CD4-positive, CD25-positive, alpha-beta regulatory T cell (primary cell): Measurements from ENCODE around the gene OVCH1. TPM values are rescaled to one million over a fixed set of nuclear protein-coding genes. Genes with fewer than 3 reads are reported as not detected.

Experiments used
- ATAC-seq, 2 donors: fragments of 150-1000 bp; cut with Tn5 transposase; one replicate each; pipeline ENCODE4 v1.10.0; 2021; ENCODE audit warnings: low read depth in 2 of 2, moderate number of reproducible peaks in 2 of 2, moderate library complexity in 1 of 2
- DNase-seq, 3 donors: peaks; one replicate each; pipeline versions ENCODE4 v3.0.0 to v3.0.0-alpha.2; 2012 to 2022; ENCODE audit warnings: mixed read lengths in 1 of 3
- H3K27ac ChIP-seq: one replicate; pipeline ENCODE4 v1.7.0; 2013; ENCODE audit warnings: mild to moderate bottlenecking, low read length; ENCODE audit not compliant: insufficient read depth, poor library complexity, severe bottlenecking
- H3K27me3 ChIP-seq: one replicate; pipeline ENCODE4 v1.7.0; 2013; ENCODE audit warnings: low read length; ENCODE audit not compliant: control insufficient read depth, insufficient read depth
- H3K36me3 ChIP-seq: one replicate; pipeline ENCODE4 v1.7.0; 2013; ENCODE audit warnings: mild to moderate bottlenecking, low read length, moderate library complexity; ENCODE audit not compliant: control insufficient read depth, insufficient read depth
- H3K4me1 ChIP-seq: 2 replicates; pipeline ENCODE4 v1.7.0; 2013; ENCODE audit warnings: mild to moderate bottlenecking, low read length; ENCODE audit not compliant: insufficient read depth, control insufficient read depth, poor library complexity, severe bottlenecking
- H3K4me3 ChIP-seq: one replicate; pipeline ENCODE4 v1.7.0; 2013; ENCODE audit warnings: low read depth, mild to moderate bottlenecking, low read length, moderate library complexity
- H3K9me3 ChIP-seq, 2 experiments: 1 replicate in 1 of 2; 2 replicates in 1 of 2; pipeline ENCODE4 v1.7.0; 2013; ENCODE audit warnings: low read length in 2 of 2, mild to moderate bottlenecking in 1 of 2, moderate library complexity in 1 of 2; ENCODE audit not compliant: control insufficient read depth in 2 of 2
- H3K27ac Mint-ChIP-seq, 3 donors: one replicate each; pipeline ENCODE4 v1.8.0; 2020 to 2022; ENCODE audit warnings: mild to moderate bottlenecking in 3 of 3, mixed read lengths in 3 of 3, moderate library complexity in 2 of 3
- H3K27me3 Mint-ChIP-seq: one replicate; pipeline ENCODE4 v1.8.0; 2022; ENCODE audit warnings: mild to moderate bottlenecking, mixed read lengths
- H3K36me3 Mint-ChIP-seq: one replicate; pipeline ENCODE4 v1.8.0; 2020; ENCODE audit warnings: mixed read lengths
- H3K4me1 Mint-ChIP-seq, 4 donors: one replicate each; pipeline ENCODE4 v1.8.0; 2020 to 2022; ENCODE audit warnings: mixed read lengths in 4 of 4, mild to moderate bottlenecking in 1 of 4
- H3K4me3 Mint-ChIP-seq, 4 donors: one replicate each; pipeline ENCODE4 v1.8.0; 2020 to 2022; ENCODE audit warnings: mild to moderate bottlenecking in 4 of 4, mixed read lengths in 4 of 4, moderate library complexity in 3 of 4
- H3K9me3 Mint-ChIP-seq, 7 donors: one replicate each; pipeline ENCODE4 v1.8.0; 2020 to 2022; ENCODE audit warnings: mixed read lengths in 7 of 7, mild to moderate bottlenecking in 3 of 7, moderate library complexity in 2 of 7
- polyA plus RNA-seq, 4 donors: library from polyadenylated mRNA; unstranded; fragments of 300-500 nt; fragmentation: Illumina TruSeq; gene quantifications; one replicate each; pipeline ENCODE4 v1.2.3, GENCODE V29; 2021
- total RNA-seq: library from RNA; stranded (reverse); gene quantifications from one replicate; pipeline ENCODE4 v1.2.3, GENCODE V29; 2022

Gene OVCH1, protein sequence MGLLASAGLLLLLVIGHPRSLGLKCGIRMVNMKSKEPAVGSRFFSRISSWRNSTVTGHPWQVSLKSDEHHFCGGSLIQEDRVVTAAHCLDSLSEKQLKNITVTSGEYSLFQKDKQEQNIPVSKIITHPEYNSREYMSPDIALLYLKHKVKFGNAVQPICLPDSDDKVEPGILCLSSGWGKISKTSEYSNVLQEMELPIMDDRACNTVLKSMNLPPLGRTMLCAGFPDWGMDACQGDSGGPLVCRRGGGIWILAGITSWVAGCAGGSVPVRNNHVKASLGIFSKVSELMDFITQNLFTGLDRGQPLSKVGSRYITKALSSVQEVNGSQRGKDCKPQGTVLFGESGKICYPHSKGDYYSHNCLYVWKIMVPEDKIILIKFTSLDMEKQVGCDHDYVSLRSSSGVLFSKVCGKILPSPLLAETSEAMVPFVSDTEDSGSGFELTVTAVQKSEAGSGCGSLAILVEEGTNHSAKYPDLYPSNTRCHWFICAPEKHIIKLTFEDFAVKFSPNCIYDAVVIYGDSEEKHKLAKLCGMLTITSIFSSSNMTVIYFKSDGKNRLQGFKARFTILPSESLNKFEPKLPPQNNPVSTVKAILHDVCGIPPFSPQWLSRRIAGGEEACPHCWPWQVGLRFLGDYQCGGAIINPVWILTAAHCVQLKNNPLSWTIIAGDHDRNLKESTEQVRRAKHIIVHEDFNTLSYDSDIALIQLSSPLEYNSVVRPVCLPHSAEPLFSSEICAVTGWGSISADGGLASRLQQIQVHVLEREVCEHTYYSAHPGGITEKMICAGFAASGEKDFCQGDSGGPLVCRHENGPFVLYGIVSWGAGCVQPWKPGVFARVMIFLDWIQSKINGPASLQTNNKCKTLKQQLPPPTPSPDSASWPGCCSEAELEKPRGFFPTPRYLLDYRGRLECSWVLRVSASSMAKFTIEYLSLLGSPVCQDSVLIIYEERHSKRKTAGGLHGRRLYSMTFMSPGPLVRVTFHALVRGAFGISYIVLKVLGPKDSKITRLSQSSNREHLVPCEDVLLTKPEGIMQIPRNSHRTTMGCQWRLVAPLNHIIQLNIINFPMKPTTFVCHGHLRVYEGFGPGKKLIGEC
- total RNA-seq (not detected), polyA plus RNA-seq (not detected)

DNA sequence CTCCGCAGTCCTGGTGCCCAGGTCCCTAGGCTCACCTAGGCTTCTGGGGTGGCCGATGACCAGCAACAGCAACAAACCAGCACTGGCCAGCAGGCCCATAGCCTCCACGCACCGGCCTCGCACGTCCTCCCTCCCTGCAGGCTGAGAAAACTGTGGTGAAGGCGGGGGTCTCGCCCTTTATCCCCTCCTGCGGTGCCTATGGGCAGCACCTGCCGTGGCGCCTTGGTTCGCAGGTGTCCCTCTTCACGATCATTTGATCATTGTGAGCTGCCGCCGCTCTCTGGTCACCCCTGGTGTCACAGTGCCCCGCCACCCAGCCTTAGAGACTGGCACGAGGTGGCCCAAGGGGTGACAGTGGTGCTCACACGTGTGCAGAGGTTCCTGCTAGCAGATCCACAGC is at the start of gene OVCH1:
Gene OVCH1, minus strand, starts transcription at position 99 of the 400 bp plus-strand sequence. Its CDS starts 0 bp downstream, at position 99.
- Mint-ChIP-seq H3K4me1 (no peaks in the 10 kb centered on the region), H3K36me3 (no peaks in the 10 kb centered on the region), H3K27ac (no peak within 1 kb of the TSS), H3K9me3 (no peaks in the 10 kb centered on the region), H3K27me3 (peaks cover 4% of the 10 kb centered on the region), H3K4me3 (no peak within 1 kb of the TSS)
- no peak for ATAC-seq
- H3K36me3 ChIP-seq = no peaks in the 10 kb centered on the region
- H3K9me3 ChIP-seq = no peaks in the 10 kb centered on the region
- H3K27ac ChIP-seq = no peak within 1 kb of the TSS
- H3K4me3 ChIP-seq = no peak within 1 kb of the TSS
- H3K4me1 ChIP-seq = no peaks in the 10 kb centered on the region
- no peak for DNase-seq
- no peaks in the 10 kb centered on the region for H3K27me3 ChIP-seq

DNA sequence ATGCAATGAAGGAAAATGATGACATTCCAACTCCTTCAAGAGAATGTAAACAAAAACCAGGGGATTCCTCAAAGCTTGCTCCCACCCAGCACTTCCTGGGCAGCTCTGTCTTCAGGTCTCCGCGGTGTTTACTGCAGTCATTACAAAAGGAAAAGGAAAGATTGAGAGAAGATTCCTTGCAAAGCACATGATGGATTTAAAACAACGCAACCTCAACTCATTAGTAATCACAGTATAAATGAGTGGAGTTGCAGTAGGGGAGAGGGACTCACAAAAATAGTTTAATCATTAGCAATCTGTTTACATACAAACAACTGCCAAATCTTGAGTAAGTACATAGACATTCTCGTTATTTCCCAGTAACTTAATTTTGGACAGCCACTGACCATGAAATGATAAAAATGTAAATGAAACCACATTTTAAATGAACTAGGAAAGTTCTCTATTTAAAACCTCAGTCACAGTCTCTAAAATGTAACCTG is 49.7 kb upstream of the OVCH1 start:
- no peak overlapping the region for H3K4me3 ChIP-seq
- H3K4me1 ChIP-seq = no peaks in the 10 kb centered on the region
- no peaks in the 10 kb centered on the region for H3K4me1 Mint-ChIP-seq
- no peak overlapping the region for H3K4me3 Mint-ChIP-seq
- no peaks in the 10 kb centered on the region for H3K9me3 Mint-ChIP-seq
- no peaks in the 10 kb centered on the region for H3K36me3 ChIP-seq
- H3K27me3 Mint-ChIP-seq = peaks cover 8% of the 10 kb centered on the region
- ATAC-seq (no peak), DNase-seq (no peak)
- H3K27ac ChIP-seq = no peak overlapping the region
- peaks cover 3% of the 10 kb centered on the region for H3K27me3 ChIP-seq
- H3K9me3 ChIP-seq = no peaks in the 10 kb centered on the region
- no peak overlapping the region for H3K27ac Mint-ChIP-seq
- no peaks in the 10 kb centered on the region for H3K36me3 Mint-ChIP-seq

- Histone ChIP-seq H3K36me3 (no peaks in the 10 kb centered on the region), H3K4me3 (no peak overlapping the region), H3K27ac (no peak overlapping the region), H3K9me3 (no peaks in the 10 kb centered on the region), H3K27me3 (peaks cover 3% of the 10 kb centered on the region), H3K4me1 (no peaks in the 10 kb centered on the region)
- DNase-seq (no peak), ATAC-seq (no peak)
- H3K4me3 Mint-ChIP-seq = no peak overlapping the region
- H3K27me3 Mint-ChIP-seq = peaks cover 8% of the 10 kb centered on the region
- H3K27ac Mint-ChIP-seq = no peak overlapping the region
- H3K9me3 Mint-ChIP-seq = no peaks in the 10 kb centered on the region
- no peaks in the 10 kb centered on the region for H3K4me1 Mint-ChIP-seq
- no peaks in the 10 kb centered on the region for H3K36me3 Mint-ChIP-seq
Measured at GRCh38 chr12:29546000-29546399, 48.5 kb upstream of the OVCH1 start.

DNA sequence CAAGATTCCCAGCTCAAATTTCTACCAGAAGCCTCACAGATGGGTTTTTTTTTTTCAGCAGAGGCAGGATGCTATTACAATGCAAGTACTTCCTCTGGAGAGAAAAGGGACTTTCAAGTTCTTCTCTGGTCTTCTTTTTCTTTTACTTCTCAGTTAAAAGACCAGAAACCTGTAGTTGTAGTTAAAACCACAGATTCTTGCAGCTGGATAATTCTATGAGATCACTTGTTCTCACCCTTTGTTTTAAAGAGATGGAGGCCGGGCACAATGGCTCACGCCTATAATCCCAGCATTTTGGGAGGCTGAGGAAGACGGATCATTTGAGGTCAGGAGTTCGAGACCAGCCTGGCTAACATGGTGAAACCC is 47.6 kb upstream of the OVCH1 start:
- Mint-ChIP-seq H3K9me3 (no peaks in the 10 kb centered on the region), H3K4me3 (no peak overlapping the region), H3K27ac (no peak overlapping the region), H3K27me3 (peaks cover 9% of the 10 kb centered on the region), H3K36me3 (no peaks in the 10 kb centered on the region), H3K4me1 (no peaks in the 10 kb centered on the region)
- no peak overlapping the region for H3K27ac ChIP-seq
- no peaks in the 10 kb centered on the region for H3K4me1 ChIP-seq
- H3K9me3 ChIP-seq = no peaks in the 10 kb centered on the region
- H3K27me3 ChIP-seq = peaks cover 3% of the 10 kb centered on the region
- DNase-seq (no peak), ATAC-seq (no peak)
- no peaks in the 10 kb centered on the region for H3K36me3 ChIP-seq
- no peak overlapping the region for H3K4me3 ChIP-seq

- DNase-seq (no peak), ATAC-seq (no peak)
- Histone ChIP-seq H3K27me3 (peaks cover 7% of the 10 kb centered on the region), H3K27ac (no peak overlapping the region), H3K36me3 (no peaks in the 10 kb centered on the region), H3K4me3 (no peak overlapping the region), H3K9me3 (no peaks in the 10 kb centered on the region), H3K4me1 (no peaks in the 10 kb centered on the region)
- Mint-ChIP-seq H3K4me1 (no peaks in the 10 kb centered on the region), H3K27me3 (peaks cover 14% of the 10 kb centered on the region), H3K4me3 (no peak overlapping the region), H3K9me3 (no peaks in the 10 kb centered on the region), H3K27ac (no peak overlapping the region), H3K36me3 (no peaks in the 10 kb centered on the region)
Measured at GRCh38 chr12:29544428-29545101, 47.1 kb upstream of the OVCH1 start.

DNA sequence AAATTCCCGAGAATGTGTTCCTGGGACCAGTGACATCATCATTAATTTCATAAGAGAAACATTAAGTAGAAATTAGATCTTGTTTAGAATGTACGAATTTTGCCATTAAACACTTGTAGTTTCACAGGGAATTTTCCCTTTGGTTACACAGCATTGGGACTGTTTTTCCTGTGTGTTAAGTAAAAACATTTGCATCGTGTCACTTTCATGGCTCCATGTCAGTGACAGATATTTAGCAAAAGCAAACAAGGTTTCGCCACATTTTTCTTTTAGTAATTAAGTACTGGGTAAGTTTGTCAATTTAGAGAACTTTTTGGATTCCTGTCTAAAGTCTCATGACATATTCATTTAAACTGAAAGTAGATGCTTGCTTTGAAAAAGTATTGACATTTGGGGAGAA is 45.5 kb upstream of the OVCH1 start:
- Mint-ChIP-seq H3K9me3 (no peaks in the 10 kb centered on the region), H3K4me3 (no peak overlapping the region)
- H3K4me1 ChIP-seq = no peaks in the 10 kb centered on the region

DNA sequence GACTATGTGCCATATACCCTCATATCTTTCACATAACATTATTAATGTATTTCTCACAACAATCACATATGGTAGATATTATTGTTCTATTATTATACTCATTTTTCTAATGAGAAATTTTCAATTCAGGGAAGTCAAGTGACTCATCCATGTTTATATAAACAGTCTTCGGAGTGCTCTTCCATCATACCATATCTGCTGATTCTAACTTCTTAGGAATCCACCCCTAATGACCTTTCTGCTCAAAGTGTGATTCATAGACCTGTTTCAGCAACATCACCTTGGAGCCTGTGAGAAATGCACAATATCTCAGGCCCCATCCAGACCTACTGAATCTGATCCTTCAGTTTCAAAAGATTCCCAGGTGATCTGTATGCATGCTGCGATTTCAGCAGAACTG is 39.8 kb upstream of the OVCH1 start:
- H3K27me3 ChIP-seq = peaks cover 5% of the 10 kb centered on the region
- no peaks in the 10 kb centered on the region for H3K4me1 ChIP-seq
- no peaks in the 10 kb centered on the region for H3K9me3 ChIP-seq
- no peak for DNase-seq
- H3K27ac ChIP-seq = no peak overlapping the region
- peaks cover 7% of the 10 kb centered on the region for H3K27me3 Mint-ChIP-seq
- H3K4me1 Mint-ChIP-seq = no peaks in the 10 kb centered on the region
- H3K4me3 ChIP-seq = no peak overlapping the region
- no peak overlapping the region for H3K4me3 Mint-ChIP-seq
- no peak overlapping the region for H3K27ac Mint-ChIP-seq
- no peaks in the 10 kb centered on the region for H3K36me3 ChIP-seq
- H3K36me3 Mint-ChIP-seq = no peaks in the 10 kb centered on the region
- no peaks in the 10 kb centered on the region for H3K9me3 Mint-ChIP-seq
- no peak for ATAC-seq

More for the DNA sequence above, 45.5 kb upstream of the OVCH1 start:
- Mint-ChIP-seq H3K36me3 (no peaks in the 10 kb centered on the region), H3K27ac (no peak overlapping the region), H3K4me1 (no peaks in the 10 kb centered on the region), H3K27me3 (peaks cover 15% of the 10 kb centered on the region)
- Histone ChIP-seq H3K4me3 (no peak overlapping the region), H3K9me3 (no peaks in the 10 kb centered on the region), H3K27ac (no peak overlapping the region), H3K36me3 (no peaks in the 10 kb centered on the region), H3K27me3 (peaks cover 7% of the 10 kb centered on the region)
- ATAC-seq (no peak), DNase-seq (no peak)
